HG03565 (cell line): ENCODE results near the gene STX4.
"Not testable (repeated sequence)": the region's sequence is repeated elsewhere in the genome, so short reads cannot be mapped to it uniquely, and the experiment has no call there.

ENCODE experiments used
- ATAC-seq: cut with Tn5 transposase; IDR thresholded peaks from one replicate; pipeline ENCODE4 v1.9.1; 2021; ENCODE audit warnings: mild to moderate bottlenecking, moderate library complexity; ENCODE audit not compliant: unreplicated experiment

STX4 gene

DNA sequence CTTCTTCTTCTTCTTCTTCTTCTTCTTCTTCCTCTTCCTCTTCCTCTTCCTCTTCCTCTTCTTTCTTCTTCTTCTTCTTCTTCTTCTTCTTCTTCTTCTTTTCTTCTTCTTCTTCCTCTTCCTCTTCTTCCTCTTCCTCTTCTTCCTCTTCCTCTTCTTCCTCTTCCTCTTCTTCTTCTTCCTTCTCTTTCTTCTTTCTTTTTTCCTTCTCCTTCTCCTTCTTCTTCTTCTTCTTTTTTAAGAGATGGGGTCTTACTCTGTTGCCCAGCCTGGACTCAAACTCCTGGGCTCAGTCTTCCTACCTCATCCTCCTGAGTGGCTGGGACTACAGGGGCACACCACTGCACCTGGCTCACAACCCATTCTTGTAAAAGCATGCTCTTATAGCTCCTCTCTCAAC lies 20.1 kb upstream of the STX4 start:
- not testable (repeated sequence) for ATAC-seq

DNA sequence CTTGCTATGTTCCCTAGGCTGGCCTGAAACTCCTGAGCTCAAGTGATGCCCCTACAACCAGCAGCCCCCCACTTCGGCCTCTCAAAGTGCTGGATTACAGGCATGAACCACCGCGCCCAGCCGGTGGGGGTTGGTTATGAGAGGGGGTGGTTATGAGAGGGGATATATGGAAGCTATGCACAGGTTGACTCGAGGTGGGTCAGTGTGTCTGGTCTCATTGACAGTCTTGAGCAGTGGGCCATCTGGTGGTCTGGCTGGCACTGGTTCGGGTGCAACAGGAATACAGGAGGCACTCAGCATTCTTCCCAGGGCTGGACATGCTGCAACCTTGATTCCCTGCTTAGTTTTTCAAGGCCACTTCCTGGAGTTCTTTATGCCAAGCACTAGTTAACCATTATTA lies 17.3 kb upstream of the STX4 start:
- no peak for ATAC-seq

DNA sequence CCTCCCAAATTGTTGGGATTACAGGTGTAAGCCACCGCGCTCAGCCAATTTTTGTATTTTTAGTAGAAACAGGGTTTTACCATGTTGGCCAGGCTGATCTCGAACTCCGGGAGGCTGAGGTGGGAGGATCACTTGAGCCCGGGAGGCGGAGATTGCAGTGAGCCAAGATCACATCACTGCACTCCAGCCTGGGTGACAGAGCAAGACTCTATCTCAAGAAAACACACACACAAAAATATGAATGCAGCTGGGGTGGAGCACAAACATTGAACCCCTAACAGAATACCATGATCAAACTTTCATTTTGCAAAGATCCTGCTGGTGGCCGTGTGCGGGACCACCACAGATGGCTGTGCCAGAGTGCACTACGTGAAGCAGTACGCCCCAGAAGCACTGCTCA lies 15.6 kb upstream of the STX4 start:
- ATAC-seq, result not testable (repeated sequence)

DNA sequence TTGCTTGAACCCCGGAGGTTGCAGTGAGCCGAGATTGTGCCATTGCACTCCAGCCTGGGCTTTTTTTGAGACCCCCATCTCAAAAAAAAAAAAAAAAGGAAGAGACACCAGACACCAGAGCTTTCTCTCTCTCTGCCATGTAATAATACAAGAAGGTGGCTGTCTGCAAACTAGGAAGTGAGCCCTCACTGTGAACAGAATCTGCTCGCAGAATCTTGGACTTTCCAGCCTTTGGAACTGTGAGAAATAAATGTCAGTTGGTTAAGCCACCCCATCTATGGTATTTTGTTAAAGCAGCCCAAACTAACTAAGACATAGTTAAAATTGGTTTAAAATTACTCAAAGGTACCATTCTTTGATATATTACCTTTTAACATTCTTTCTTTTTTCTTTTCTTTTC lies 12.8 kb upstream of the STX4 start:
- ATAC-seq, result no peak

DNA sequence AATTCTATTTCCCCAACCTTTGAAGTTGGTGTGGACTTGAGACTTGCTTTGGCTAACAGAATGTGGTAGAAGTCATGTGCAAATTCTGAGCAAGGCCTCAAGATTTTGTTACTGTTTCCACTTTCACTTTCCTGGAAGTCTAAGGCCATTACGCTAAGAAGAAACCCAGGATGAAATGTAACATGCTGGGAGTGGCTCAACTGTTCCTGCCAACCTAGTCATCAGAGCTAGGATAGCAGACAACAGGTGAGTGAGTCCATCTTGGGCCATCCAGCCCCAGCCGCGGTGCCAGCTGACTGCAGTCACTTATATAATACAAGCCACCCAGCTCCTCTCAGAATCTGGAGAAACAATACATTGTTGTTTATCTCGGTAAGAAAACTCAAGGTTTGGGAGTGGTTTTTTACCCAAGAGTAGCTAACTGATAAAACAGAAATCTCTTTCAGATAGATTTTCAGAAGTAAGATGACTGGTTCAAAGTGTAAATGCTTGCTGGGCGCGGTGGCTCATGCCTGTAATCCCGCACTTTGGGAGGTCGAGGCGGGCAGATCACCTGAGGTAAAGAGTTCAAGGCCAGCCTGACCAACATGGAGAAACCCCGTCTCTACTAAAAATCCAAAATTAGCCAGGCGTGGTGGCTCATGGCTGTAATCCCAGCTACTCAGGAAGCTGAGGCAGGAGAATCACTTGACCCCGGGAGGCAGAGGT lies 10.7 kb upstream of the STX4 start:
- ATAC-seq, result no peak

DNA sequence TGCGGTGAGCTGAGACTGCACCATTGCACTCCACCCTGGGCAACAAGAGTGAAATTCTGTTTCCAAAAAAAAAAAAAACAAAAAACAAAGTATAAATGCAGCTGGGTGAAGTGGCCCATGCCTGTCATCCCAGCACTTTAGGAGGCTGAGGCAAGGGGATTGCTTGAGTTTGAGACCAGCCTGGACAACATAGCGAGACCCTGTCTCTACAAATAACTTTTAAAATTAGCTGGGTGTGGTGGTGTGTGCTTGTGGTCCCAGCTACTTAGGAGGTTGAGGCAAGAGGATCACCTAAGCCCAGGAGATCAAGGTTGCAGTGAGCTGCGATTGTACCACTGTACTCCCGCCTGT lies 10.1 kb upstream of the STX4 start:
- no peak for ATAC-seq

DNA sequence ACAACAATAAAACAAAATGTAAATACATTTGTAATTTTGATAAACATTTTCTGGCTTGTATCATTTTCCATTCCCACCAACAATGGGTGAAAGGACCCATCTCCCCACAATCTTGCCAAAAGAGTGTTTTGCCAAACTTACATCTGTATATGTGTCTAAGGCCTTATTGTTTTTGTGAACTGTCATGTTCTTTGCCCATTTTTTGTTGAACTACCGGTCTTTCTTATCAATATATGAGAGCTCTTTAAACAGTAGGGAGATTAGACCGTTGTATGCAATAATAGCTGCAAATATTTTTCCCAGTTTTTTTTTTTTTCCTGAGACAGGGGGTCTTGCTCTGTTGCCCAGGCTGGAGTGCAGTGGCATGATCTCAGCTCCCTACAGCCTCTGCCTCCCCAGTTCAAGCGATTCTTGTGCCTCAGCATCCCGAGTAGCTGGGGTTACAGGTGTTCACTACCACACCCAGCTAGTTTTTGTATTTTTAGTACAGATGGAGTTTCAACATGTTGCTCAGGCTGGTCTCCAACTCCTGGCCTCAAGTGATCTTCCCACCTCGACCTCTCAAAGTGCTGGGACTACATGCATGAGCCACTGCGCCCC lies 9.6 kb upstream of the STX4 start:
- no peak for ATAC-seq

DNA sequence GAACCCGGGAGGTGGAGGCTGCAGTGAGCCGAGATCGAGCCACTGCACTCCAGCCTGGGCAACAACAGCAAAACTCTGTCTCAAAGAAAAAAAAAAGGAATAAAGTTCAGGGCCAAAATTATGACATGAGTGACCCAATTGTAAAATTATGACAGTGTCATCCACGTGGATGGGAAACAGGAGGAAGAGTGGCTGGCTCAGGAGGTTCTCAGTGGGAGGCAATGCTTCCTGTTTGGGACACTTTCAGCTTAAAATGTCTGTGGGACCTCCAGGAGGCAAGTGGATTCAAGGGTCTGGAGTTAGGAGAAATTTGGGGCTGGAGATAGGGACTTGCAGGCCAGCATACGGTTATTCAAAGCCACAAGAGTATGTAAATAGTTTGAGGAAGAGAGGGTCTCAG lies 8.0 kb upstream of the STX4 start:
- ATAC-seq, result no peak

DNA sequence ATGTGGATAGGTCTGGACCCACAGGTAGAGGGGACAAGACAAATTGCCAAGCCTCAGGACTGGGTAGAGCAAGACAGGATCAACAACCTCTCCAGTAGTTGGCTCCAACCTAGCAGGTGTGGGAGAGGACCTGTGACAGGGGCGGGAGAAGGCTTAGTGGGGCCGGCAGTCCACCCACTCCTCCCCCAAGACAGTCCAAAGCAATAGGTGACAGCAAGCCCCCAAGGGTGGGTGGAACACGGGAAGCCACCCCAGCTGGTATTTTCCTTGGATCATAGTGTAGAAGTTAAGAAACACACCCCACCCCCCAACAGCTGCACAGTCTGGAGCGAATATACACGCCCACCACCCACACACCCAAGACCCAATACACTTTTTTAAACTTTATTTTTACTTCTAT lies 4.1 kb upstream of the STX4 start:
- ATAC-seq, result no peak

DNA sequence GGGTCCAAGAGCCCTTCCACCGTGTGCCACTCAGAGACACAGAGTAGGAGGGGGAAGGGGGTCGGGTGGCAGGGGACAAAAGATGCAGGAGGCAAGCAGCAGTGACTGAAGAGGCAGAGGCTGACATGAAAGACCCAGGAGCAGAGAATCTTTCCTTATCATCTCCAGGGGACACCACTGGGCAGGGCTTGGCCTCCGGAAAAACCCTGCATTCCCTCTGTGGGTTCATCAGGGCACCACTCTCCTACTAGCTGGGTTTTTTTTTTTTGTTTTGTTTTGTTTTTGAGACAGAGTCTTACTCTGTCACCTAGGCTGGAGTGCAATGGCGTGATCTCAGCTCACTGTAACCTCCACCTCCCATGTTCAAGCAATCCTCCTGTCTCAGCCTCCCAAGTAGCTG lies 2.1 kb upstream of the STX4 start:
- ATAC-seq, result no peak

DNA sequence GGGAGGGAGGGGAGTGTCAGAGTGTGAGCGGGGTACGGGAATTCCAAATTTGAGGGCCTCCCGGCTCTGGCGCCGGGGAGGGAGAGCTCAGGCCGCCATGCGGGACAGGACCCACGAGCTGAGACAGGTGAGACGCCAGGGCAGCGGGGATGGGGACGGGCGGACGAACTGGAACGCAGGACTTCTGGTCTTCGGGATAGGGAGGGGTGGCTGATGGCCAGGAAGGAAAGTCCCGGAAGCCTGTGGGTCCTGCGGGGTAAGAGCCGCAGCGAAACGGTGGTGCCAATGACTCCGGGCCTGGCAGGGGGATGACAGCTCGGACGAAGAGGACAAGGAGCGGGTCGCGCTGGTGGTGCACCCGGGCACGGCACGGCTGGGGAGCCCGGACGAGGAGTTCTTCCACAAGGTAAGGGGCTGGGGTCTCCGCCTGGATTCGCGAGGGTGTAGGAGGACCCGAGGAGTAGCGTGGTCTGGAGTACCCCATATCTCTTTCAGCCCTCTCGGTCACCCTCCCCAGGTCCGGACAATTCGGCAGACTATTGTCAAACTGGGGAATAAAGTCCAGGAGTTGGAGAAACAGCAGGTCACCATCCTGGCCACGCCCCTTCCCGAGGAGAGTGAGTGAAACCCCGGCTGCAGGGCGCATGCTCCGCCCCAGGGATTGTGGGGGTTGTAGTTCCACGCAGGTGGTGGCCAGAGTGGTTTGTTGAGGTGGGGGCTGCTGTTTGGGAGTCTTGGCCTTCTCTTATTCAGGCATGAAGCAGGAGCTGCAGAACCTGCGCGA lies 543 bp downstream of the STX4 start:
- peak; percentile 30 for ATAC-seq

DNA sequence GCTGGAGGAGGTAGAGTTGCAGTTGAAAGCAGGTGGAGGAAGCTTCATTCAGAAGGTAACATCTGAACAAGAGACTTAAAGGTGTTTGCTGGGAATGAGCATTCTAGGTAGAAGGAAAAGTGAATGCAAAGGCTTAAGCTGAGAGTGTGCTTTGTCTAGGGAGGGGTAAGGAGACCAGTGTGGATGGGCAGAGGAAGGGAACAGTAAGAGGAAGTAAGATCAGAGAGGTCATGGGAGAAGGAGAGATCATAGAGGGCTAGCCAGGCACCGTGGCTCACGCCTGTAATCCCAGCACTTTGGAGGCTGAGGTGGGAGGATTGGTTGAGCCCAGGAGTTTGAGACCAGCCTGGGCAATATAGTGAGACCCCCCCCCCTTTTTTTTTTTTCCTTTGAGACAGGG lies 3.3 kb downstream of the STX4 start:
- ATAC-seq, result no peak

DNA sequence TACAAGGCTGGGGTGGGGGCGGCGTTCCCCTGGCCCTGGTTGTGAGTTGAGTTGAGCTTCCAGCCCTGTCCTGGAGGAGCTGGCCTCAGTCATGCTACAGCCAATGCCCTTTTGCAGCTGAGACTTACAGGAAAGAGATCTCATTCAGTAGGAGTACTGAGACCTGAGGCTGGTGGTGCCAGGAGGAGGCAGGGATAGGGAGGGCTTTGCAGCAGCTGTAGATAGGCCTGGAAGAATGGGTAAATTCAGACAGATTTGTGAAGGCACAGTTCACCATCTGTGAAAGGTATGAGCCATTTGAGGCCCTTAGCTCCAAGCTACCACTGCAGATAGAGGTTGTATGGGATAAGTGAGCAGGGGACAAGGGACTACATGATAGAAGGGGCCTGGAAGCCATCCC lies 5.6 kb downstream of the STX4 start:
- no peak for ATAC-seq

DNA sequence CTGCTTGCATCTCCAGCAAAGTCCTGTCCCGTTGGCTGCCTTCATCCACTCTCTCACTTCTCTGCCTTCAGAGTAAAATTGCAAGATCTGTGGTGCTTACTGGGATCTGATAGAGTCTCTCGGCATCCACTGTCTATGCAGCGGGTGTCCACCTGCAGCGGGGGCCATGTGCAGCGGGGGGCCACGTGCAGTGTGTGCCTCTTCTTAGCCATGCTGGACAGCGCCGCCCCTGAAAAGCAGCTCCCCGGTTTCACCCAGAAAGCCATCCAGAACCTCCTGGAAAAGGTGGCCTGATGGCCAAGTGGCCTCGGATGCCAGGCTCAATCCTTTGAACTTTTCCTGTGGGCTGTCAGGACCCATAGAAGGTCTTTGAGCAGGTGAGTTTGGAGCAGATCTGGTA lies 9.5 kb downstream of the STX4 start:
- no peak for ATAC-seq

DNA sequence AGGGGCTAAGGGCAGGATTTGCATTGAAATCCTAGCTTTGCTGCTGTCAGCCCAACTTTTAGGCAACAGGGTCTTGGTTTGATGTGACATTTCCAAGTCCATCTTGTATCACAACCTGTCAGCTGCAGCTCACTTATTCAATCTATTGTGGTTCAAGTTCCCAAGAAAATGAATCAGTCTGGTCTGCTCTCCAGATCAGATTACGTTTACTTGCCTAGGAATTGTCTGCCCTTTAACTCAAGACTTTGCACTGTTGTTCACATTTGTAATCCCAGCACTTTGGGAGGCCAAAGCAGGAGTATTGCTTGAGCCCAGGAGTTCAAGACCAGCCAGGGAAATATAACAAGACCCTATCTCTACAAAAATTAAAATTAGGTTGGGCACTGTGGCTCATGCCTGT lies 10.0 kb downstream of the STX4 start:
- no peak for ATAC-seq

DNA sequence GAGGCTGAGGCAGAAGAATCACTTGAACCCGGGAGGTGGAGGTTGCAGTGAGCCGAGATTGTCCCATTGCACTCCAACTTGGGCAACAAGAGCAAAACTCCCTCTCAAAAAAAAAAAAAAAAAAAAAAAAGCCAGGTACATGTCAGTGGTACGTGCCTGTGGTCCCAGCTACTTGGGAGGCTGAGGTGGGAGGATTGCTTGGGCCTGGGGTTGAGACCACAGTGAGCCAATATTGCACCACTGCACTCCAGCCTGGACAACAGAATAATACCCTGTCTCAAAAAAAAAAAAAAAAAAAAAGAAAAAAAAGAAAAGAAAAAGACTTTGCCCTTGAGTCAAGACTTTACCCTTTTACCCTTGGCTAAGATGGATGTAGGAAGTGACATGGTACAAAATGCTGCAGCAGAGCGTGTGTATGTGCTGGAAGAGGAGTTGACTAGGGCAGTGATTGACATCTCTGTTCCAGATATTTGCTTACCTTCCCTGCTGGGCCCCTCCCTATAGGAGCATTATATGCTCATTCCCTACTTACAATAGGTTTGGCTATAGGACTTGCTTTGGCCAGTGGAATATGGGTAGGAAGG lies 10.6 kb downstream of the STX4 start:
- ATAC-seq, result no peak

DNA sequence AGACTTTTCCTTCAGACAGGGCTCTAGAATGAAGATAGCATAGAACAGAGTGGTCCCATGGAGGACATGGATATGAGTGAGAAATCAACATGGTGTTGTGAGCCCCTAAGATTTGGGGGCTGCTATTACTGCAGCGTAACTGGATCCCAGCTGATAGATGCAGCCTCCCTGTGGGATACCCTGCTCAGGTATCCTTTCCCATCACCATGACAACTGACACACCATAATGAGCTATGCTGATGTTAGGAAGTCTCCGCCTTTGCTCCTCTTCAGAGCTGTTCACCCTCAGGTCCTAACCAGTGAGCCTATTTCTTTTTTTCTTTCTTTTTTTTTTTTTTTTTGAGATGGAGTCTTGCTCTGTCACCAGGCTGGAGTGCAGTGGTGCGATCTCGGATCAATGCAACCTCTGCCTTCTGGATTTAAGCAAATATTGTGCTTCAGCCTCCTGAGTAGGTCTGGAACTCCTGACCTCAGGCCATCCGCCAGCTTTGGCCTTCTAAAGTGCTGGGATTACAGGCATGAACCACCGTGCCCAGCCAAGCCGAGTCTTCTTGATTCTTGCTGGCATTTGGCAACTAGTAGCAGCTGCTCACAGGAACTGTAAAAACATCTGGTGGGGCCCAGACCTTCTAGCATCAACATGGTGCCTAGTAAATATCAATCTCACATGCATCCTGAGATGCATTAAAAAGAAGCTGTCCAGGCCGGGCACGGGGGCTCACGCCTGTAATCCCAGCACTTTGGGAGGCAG lies 17.1 kb downstream of the STX4 start:
- ATAC-seq, result no peak

DNA sequence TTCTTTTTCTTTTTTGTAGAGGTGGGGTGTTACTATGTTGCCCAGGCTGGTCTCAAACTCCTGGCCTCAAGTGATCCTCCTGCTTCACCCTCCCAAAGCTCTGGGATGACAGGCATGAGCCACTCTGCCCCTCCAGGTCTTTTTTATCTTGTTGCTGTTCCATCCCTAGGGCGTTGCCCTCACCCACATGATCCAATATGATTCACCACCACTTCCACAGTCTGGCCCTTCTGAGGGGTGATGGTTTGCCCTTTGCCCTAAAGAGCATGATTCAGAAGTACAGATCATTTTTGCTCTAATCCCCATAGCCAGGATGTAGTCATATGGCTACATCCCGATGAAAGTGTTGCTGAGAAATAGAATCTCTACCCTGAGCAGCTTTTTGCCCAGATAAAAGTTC lies 18.8 kb downstream of the STX4 start:
- ATAC-seq, result no peak

DNA sequence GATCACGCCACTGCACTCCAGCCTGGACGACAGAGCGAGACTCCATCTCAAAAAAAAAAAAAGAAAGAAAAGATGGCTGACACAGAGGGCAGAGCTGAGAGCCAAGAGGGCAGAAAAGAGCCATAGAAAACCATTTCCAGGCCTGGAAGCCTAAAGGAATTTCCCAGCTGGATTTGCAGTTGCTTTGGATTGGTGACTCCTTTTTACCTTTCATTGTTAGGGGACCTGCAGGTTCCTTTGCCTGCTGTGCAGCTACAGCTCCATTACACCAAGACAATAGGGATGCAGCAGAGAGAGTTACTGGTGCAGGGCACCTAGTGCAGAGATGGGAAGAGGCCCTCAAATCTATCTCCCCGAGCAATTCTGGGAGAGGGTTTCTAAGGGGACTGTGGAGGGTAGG lies 22.3 kb downstream of the STX4 start:
- ATAC-seq, result no peak

DNA sequence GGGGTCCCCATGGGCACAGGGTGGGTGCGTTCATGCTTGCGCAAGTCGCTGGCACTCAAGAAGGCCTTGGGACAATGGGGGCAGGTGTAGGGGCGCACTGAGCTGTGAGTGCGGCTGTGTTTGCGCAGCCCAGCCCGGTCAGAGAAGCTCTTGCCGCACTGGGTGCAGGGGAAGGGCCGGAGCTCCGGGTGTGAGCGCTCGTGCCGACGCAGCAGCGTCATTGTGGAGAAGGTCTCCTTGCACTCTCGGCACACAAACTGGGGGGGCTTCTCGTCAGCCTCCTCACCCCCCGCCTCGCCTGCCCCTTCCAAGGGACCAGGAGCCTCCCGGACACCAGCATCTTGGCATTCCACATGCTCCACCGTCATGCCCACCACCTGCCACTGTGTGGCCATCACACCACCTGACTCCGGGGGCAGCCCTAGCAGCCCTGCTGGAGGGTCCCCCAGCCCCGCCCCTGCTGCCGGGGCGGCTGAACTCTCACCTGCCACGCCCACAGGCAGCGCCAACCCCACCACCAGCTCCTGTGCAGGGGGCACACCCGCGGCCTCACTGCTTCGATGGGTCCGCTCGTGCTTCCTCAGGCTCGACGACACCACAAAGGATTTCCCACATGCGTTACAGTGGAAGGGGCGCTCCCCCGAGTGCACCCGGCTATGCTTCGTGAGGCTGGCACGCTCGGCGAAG lies 27.9 kb downstream of the STX4 start:
- no peak for ATAC-seq
